ENCODE measurements around the gene CD58. TPM values are rescaled to one million over a fixed set of nuclear protein-coding genes. Genes with fewer than 3 reads are reported as not detected.
"Not testable (repeated sequence)": the region's sequence is repeated elsewhere in the genome, so short reads cannot be mapped to it uniquely, and the experiment has no call there.

Gene CD58
- total RNA-seq, 2 experiments from 2014 or later, result 23.6 to 25.1 TPM

DNA sequence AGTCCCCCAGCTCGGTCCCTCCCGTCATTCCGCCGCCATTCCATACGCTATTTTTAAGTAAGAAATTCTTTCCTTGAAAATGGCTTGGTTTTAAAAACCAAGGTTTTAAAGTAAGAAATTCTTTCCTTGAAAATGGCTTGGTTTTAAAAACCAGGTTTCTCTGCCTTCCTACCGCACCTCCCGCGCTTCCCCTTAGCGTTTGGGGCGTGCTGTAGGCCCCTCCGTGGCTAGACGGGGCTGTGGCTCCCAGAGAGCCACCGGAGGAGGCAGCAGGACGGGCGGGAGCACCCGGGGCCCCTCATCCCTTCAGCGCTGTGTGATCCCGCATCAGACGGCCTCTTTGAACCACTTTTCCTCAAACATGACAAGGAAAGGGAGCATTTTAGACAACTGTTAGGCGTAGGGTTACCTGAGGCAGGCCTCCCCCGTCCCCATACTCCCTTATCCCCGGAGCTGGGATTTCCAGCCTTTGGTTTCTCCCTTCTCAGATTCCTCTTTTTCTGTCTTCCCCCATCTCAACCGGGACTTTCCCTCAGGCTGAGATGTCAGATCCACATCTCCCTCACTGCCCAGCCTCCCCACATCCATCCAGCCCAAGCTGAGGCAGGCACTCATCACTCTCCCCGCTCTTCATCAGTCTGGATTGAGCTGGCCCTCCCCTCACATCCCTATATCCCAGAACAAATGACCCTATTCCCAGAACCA is 541 bp upstream of the CD58 start:
- Mint-ChIP-seq H3K27ac (peak overlapping the region; percentile 75), H3K4me1 (peaks cover 49% of the 10 kb centered on the region), H3K9me3 (no peaks in the 10 kb centered on the region), H3K27me3 (peaks cover 3% of the 10 kb centered on the region), H3K36me3 (peaks cover 9% of the 10 kb centered on the region), H3K4me3 (peak overlapping the region; percentile 86)
- POLR2A ChIA-PET, result interaction anchor here (0.5 to 2.8 kb wide), 3 partner anchors 68 to 489 kb away, joined by 3 to 9 read pairs (median 5); partner anchors contain the start of gene TTF2
- ATAC-seq (ENCODE audit: low read depth) (no peak), DNase-seq (no peak)

GRCh38 chr1:116569776-116570357 is 959 bp downstream of the CD58 start:
- no peak for DNase-seq

DNA sequence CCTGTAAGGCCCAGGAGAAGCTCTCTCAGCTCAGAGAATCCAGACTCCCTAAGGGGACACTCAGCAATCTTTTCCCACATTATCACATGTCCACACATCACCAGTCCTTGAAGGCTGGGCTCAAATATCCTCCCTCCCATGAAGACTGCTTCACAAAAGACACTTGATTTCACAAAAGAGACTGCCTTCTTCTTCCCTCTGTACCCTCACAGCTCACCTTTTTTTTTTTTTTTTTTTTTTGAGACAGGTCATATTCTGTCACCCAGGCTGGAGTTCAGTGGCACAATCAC is 1.5 kb downstream of the CD58 start:
- H3K9me3 Mint-ChIP-seq, result peaks cover 4% of the 10 kb centered on the region
- H3K27ac Mint-ChIP-seq, result no peak overlapping the region
- peaks cover 26% of the 10 kb centered on the region for H3K36me3 Mint-ChIP-seq
- H3K4me3 Mint-ChIP-seq, result peak overlapping the region; percentile 86
- DNase-seq (no peak), ATAC-seq (ENCODE audit: low read depth) (no peak)
- POLR2A ChIA-PET, result interaction anchor here (0.7 to 0.9 kb wide), 2 partner anchors 65 to 399 kb away, joined by 4 read pairs; no protein-coding TSS in a partner anchor
- peaks cover 3% of the 10 kb centered on the region for H3K27me3 Mint-ChIP-seq
- peaks cover 54% of the 10 kb centered on the region for H3K4me1 Mint-ChIP-seq

More at GRCh38 chr1:116569776-116570357, 959 bp downstream of the CD58 start:
- H3K27ac Mint-ChIP-seq, result peak overlapping the region; percentile 80
- POLR2A ChIA-PET, result interaction anchor here (0.9 to 1.0 kb wide), 2 partner anchors 65 kb away, joined by 3 to 4 read pairs; no protein-coding TSS in a partner anchor
- H3K9me3 Mint-ChIP-seq, result peaks cover 2% of the 10 kb centered on the region
- H3K4me3 Mint-ChIP-seq, result peak overlapping the region; percentile 86
- H3K36me3 Mint-ChIP-seq, result peaks cover 21% of the 10 kb centered on the region
- H3K4me1 Mint-ChIP-seq, result peaks cover 56% of the 10 kb centered on the region
- ATAC-seq (ENCODE audit: low read depth), result no peak
- H3K27me3 Mint-ChIP-seq, result peaks cover 3% of the 10 kb centered on the region

DNA sequence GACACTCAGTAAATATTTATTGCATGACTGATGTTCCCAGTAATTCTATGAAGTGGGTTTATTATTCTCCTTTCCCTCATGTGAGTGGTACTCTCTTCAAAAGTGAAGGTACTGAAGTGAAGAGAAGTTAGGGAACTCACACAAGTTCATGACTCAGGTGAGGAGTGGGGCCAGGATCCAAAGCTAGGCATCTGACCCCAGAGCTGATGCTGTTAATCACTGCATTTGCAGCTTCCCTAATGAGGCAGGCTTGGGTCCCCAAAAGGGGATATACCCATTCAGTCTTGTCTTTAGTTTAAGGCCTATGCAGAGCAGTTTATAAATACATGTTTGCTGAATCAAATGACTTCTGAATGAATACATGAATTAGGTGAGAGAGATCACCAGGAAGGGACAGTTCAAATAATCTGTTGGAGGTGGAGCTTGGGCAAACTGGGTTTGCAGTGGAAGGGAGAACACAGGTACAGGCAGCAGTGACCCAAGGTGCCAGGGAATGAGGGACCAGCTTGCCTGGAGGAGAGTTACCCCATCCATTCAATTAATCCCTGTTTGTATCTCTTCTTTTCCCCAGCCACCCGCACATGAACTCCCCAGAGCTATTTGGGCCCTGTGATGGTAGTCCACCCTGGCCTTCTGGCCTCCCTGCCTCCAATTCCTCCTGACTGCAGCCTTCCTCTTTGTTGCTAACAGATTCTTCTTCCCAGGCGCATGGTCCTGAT is 2.0 kb downstream of the CD58 start:
- peak overlapping the region; percentile 86 for H3K4me3 Mint-ChIP-seq
- peaks cover 7% of the 10 kb centered on the region for H3K9me3 Mint-ChIP-seq
- H3K27me3 Mint-ChIP-seq, result peaks cover 3% of the 10 kb centered on the region
- DNase-seq, result no peak
- no peak for ATAC-seq (ENCODE audit: low read depth)
- POLR2A ChIA-PET, result interaction anchor here (0.7 to 0.9 kb wide), 3 partner anchors 10 to 399 kb away, joined by 3 to 4 read pairs (median 4); no protein-coding TSS in a partner anchor
- H3K36me3 Mint-ChIP-seq, result peaks cover 31% of the 10 kb centered on the region
- peak overlapping the region; percentile 30 for H3K27ac Mint-ChIP-seq
- H3K4me1 Mint-ChIP-seq, result peaks cover 51% of the 10 kb centered on the region

DNA sequence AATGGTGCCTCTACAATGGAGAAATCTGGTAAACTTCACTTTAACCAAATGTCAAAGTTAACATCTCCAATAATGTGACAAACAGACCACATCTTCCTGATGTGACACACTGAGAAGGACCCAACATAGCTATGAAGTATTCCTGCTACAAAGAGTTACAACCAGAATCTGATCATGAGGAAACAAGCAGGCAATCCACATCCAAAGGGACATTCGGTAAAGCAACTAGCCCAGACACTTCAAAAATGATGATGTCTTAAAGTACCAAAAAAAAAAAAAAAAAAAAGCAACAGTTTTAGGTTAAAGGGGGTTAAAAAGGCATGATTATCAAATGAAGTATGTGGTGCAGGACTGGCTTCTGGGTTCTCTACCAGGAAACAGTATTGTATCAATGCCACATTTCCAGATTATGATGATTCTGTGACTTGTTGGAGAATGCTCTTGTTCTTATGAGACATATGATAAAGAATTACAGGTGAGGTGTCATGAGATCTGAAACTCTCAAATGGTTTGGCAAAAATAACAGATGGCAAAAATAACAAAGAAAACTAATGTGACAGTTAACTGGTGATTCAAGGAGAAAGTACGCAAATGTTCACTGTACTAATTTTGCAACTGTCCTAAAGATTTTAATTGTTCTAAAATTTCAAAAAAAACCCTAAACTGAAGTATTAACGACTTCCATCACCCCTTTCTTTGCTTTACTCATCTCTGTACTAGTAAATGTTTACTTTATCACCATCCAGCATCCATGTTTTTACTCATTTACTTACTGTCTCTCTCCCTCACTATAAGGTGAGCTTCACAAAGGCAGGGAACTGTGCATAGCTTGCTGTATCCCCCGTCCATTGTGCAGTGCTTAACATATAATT is 2.8 kb downstream of the CD58 start:
- Mint-ChIP-seq H3K4me1 (peaks cover 50% of the 10 kb centered on the region), H3K27ac (peak overlapping the region; percentile 18), H3K4me3 (peak overlapping the region; percentile 86), H3K9me3 (peaks cover 7% of the 10 kb centered on the region), H3K27me3 (peaks cover under 1% of the 10 kb centered on the region), H3K36me3 (peaks cover 37% of the 10 kb centered on the region)
- POLR2A ChIA-PET, result interaction anchor here (0.9 kb wide), 1 partner anchor 10 kb away, joined by 3 read pairs; no protein-coding TSS in a partner anchor
- DNase-seq (no peak), ATAC-seq (ENCODE audit: low read depth) (no peak)

DNA sequence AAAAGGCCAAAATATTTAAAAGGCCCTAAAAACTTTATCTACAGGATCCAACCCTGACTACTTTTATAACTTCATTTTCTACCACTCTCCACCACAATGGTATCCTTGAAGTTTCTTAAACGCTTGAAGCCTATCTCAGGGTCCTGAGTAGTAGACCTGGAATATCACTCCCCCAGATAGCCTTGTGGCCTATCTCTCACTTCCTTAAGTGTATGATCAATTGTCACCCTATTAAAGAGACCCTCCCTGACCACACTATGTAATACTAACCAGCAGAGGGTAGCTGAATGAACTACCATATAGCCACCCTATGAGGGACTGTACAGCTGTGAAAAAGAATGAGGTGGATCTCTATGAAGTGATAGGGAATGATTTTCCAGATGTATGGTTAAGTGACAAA is 5.6 kb downstream of the CD58 start:
- Mint-ChIP-seq H3K4me1 (peaks cover 56% of the 10 kb centered on the region), H3K36me3 (peaks cover 52% of the 10 kb centered on the region)

DNA sequence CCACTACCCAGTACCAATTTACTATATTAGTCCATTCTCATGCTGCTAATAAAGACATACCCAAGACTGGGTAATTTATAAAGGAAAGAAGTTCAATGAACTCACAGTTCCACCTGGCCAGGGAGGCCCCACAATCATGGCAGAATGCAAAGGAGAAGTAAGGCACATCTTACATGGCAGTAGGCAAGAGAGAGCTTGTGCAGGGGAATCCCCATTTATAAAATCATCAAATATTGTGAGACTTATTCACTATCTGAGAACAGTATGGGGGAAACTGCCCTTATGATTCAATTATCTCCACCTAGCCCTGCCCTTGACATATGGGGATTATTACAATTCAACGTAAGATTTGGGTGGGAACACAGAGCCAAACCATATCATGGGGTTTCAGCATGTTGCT is 6.4 kb downstream of the CD58 start:
- Mint-ChIP-seq H3K4me1 (peaks cover 52% of the 10 kb centered on the region), H3K27me3 (no peaks in the 10 kb centered on the region), H3K36me3 (peaks cover 52% of the 10 kb centered on the region), H3K4me3 (no peak overlapping the region), H3K27ac (no peak overlapping the region), H3K9me3 (peaks cover 12% of the 10 kb centered on the region)
- POLR2A ChIA-PET, result no interaction called here
- ATAC-seq (ENCODE audit: low read depth) (no peak), DNase-seq (no peak)

More for the DNA sequence above, 5.6 kb downstream of the CD58 start:
- H3K4me3 Mint-ChIP-seq, result no peak overlapping the region
- POLR2A ChIA-PET, result no interaction called here
- no peak overlapping the region for H3K27ac Mint-ChIP-seq
- no peaks in the 10 kb centered on the region for H3K27me3 Mint-ChIP-seq
- H3K9me3 Mint-ChIP-seq, result peaks cover 12% of the 10 kb centered on the region
- ATAC-seq (ENCODE audit: low read depth), result no peak
- DNase-seq, result no peak

- H3K27me3 Mint-ChIP-seq; POLR2A ChIA-PET; H3K27ac Mint-ChIP-seq; ATAC-seq (ENCODE audit: low read depth); DNase-seq; H3K4me3 Mint-ChIP-seq: not testable (repeated sequence)
- H3K36me3 Mint-ChIP-seq, result peaks cover 53% of the 10 kb centered on the region
- peaks cover 12% of the 10 kb centered on the region for H3K9me3 Mint-ChIP-seq
- H3K4me1 Mint-ChIP-seq, result peaks cover 43% of the 10 kb centered on the region
These were observed 8.4 kb downstream of the CD58 start for GRCh38 chr1:116562465-116562864.

- H3K36me3 Mint-ChIP-seq, result peaks cover 50% of the 10 kb centered on the region
- DNase-seq (no peak), ATAC-seq (ENCODE audit: low read depth) (no peak)
- H3K4me1 Mint-ChIP-seq, result peaks cover 41% of the 10 kb centered on the region
- H3K27me3 Mint-ChIP-seq, result no peaks in the 10 kb centered on the region
- peaks cover 12% of the 10 kb centered on the region for H3K9me3 Mint-ChIP-seq
- H3K4me3 Mint-ChIP-seq, result no peak overlapping the region
- H3K27ac Mint-ChIP-seq, result no peak overlapping the region
- POLR2A ChIA-PET, result no interaction called here
These were observed 9.3 kb downstream of the CD58 start for GRCh38 chr1:116561563-116561962.

DNA sequence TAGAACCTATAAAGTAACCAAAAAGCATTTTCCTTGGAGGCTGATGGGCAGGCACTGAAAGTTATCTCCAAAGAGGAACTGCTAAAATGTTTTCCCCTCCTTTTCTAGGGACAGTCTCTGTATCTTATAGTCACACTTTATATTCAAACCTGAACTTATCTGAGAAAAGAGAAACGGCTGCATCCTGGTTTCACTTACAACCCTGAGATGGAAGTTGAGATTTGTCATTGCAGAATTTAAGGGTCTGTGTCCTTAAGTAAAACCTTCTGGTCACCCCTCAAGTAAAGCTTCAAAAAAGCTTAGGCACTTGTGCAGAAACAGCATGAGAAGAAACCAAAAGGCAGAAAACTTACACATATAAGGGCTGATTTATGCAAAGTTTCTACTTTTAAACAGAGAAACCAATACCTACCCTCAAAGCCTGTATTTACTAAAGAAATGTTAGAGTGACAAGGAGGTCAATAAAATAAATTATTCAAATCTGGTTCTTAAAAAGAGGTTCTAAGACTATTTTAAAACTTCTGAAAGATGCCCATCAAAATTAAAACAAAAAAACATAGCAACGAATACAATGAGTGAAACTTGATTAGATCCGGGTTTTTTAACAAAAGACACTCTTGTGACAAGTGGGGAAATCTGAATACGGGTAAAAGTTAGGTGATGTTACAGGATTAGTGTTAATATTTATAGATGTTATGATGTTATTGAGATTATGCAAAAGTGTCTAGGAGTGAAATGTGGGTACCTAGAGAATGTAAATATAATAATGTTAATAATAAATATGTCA is 9.9 kb downstream of the CD58 start:
- peaks cover 41% of the 10 kb centered on the region for H3K4me1 Mint-ChIP-seq
- no peak for ATAC-seq (ENCODE audit: low read depth)
- POLR2A ChIA-PET, result no interaction called here
- DNase-seq, result no peak
- no peak overlapping the region for H3K27ac Mint-ChIP-seq
- H3K27me3 Mint-ChIP-seq, result no peaks in the 10 kb centered on the region
- H3K36me3 Mint-ChIP-seq, result peaks cover 44% of the 10 kb centered on the region
- H3K9me3 Mint-ChIP-seq, result peaks cover 12% of the 10 kb centered on the region
- H3K4me3 Mint-ChIP-seq, result no peak overlapping the region

DNA sequence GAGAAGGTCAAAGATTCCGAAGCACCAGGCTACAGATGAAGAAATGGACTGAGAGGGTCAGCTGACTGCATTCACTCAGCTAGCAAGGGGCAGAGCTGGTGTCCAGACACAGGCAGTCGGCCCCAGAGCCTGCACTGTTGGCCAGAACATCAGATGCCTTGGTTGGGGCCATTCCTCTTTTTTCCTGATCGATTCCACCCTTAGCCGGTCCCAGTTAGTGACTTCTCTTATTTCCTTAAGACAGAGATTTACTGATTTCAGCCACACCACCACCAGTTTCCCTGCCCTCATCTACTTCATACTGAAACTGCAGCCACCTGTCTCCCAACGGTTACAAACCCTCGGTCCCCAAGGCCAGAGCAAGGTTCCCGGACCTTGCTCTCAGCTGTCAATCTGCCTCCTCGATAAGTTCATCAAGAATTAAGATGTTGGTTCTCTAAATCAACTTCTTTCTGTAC is 11.5 kb downstream of the CD58 start:
- H3K27ac Mint-ChIP-seq, result no peak overlapping the region
- DNase-seq, result no peak
- peaks cover 38% of the 10 kb centered on the region for H3K36me3 Mint-ChIP-seq
- H3K4me1 Mint-ChIP-seq, result peaks cover 36% of the 10 kb centered on the region
- no peaks in the 10 kb centered on the region for H3K27me3 Mint-ChIP-seq
- no peak overlapping the region for H3K4me3 Mint-ChIP-seq
- POLR2A ChIA-PET, result interaction anchor here (1.6 kb wide), 1 partner anchor 9 kb away, joined by 3 read pairs; no protein-coding TSS in a partner anchor
- no peak for ATAC-seq (ENCODE audit: low read depth)
- H3K9me3 Mint-ChIP-seq, result peaks cover 8% of the 10 kb centered on the region

DNA sequence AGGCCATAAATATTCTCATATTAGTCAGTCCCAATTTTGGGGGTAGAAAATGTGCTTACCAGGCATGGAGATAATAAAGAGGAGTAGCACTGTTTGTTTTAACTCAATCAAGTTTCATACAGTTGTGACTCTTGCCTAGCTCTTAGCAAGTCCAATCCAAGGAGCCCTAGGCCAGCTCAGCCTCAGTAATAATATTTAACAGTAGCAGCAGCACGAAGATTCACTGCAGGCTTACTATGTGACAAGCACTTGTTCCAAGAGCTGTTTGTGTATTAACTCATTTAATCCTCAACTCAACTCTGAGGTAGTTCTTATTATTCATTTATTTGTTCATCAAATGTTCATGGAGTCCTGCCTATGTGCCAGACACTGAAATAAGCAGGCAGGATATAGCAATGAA is 12.3 kb downstream of the CD58 start:
- H3K9me3 Mint-ChIP-seq, result peaks cover 5% of the 10 kb centered on the region
- ATAC-seq (ENCODE audit: low read depth), result no peak
- peaks cover 36% of the 10 kb centered on the region for H3K4me1 Mint-ChIP-seq
- peaks cover 34% of the 10 kb centered on the region for H3K36me3 Mint-ChIP-seq
- no peaks in the 10 kb centered on the region for H3K27me3 Mint-ChIP-seq
- no peak overlapping the region for H3K27ac Mint-ChIP-seq
- POLR2A ChIA-PET, result interaction anchor here (1.6 kb wide), 1 partner anchor 10 kb away, joined by 3 read pairs; no protein-coding TSS in a partner anchor
- no peak for DNase-seq
- H3K4me3 Mint-ChIP-seq, result no peak overlapping the region

Data from activated naive CD8-positive, alpha-beta T cell treated with anti-CD3 and anti-CD28 coated beads, Interleukin-2, amount 10 ng/mL, durations not matched to agents 7 days and 5 days (primary cell).